IMR-90 (cell line): ENCODE measurements around the gene KLHDC7B.

Experiments
- BHLHE40 ChIP-seq: fragments of 150-350 bp; IDR thresholded peaks from 2 replicates; pipeline ENCODE4 v1.6.1; 2016; ENCODE audit warnings: mild to moderate bottlenecking, low read depth, low read length
- CEBPB ChIP-seq: IDR thresholded peaks from 2 replicates; pipeline ENCODE4 v1.6.1; 2012; ENCODE audit warnings: low read depth, low read length, improper control_type of control experiment
- MAZ ChIP-seq: IDR thresholded peaks from 2 replicates; pipeline ENCODE4 v1.6.1; 2012; ENCODE audit warnings: low read depth, mild to moderate bottlenecking, low read length, improper control_type of control experiment, moderate library complexity, borderline replicate concordance
- POLR2A ChIP-seq: IDR thresholded peaks from 2 replicates; pipeline ENCODE4 v1.6.1; 2012; ENCODE audit warnings: mild to moderate bottlenecking, low read depth, low read length
- RCOR1 ChIP-seq: IDR thresholded peaks from 2 replicates; pipeline ENCODE4 v1.6.1; 2012; ENCODE audit warnings: mild to moderate bottlenecking, low read length, improper control_type of control experiment; ENCODE audit not compliant: insufficient replicate concordance
- TF ChIP-seq, protein P1 (sequence below): conservative IDR thresholded peaks from 2 replicates; pipeline ENCODE4 v1.5.1; 2012; ENCODE audit warnings: mild to moderate bottlenecking, low read depth, low read length, improper control_type of control experiment

DNA sequence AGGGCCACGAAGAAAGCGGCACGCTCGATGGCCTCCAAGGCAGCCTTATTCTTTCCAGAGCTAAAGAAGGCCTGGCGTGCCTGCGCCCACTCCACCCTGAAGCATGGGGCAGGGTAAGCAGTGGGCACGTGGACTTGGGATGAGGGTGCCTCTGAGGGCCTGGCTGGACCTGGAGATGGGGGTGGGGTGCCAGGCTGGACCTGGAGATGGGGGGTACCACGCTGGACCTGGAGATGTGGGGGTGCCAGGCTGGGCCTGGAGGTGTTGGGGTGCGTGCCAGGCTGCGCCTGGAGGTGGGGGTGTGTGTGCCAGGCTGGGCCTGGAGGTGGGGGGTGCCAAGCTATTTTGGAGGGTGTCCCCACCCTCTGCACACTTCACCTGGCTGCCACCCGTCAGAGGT is 27.3 kb downstream of the KLHDC7B start:
- TF ChIP-seq, protein P1, sequence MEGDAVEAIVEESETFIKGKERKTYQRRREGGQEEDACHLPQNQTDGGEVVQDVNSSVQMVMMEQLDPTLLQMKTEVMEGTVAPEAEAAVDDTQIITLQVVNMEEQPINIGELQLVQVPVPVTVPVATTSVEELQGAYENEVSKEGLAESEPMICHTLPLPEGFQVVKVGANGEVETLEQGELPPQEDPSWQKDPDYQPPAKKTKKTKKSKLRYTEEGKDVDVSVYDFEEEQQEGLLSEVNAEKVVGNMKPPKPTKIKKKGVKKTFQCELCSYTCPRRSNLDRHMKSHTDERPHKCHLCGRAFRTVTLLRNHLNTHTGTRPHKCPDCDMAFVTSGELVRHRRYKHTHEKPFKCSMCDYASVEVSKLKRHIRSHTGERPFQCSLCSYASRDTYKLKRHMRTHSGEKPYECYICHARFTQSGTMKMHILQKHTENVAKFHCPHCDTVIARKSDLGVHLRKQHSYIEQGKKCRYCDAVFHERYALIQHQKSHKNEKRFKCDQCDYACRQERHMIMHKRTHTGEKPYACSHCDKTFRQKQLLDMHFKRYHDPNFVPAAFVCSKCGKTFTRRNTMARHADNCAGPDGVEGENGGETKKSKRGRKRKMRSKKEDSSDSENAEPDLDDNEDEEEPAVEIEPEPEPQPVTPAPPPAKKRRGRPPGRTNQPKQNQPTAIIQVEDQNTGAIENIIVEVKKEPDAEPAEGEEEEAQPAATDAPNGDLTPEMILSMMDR = no peak
- TF ChIP-seq POLR2A = no peak
- no peak for TF ChIP-seq MAZ
- TF ChIP-seq BHLHE40 = no peak
- TF ChIP-seq RCOR1 = no peak
- no peak for TF ChIP-seq CEBPB
